ENCODE results near the gene PDF.

The PDF gene

GRCh38 chr16:69348222-69348621, 17.8 kb upstream of the PDF start:
- TF ChIP-seq, protein P1, sequence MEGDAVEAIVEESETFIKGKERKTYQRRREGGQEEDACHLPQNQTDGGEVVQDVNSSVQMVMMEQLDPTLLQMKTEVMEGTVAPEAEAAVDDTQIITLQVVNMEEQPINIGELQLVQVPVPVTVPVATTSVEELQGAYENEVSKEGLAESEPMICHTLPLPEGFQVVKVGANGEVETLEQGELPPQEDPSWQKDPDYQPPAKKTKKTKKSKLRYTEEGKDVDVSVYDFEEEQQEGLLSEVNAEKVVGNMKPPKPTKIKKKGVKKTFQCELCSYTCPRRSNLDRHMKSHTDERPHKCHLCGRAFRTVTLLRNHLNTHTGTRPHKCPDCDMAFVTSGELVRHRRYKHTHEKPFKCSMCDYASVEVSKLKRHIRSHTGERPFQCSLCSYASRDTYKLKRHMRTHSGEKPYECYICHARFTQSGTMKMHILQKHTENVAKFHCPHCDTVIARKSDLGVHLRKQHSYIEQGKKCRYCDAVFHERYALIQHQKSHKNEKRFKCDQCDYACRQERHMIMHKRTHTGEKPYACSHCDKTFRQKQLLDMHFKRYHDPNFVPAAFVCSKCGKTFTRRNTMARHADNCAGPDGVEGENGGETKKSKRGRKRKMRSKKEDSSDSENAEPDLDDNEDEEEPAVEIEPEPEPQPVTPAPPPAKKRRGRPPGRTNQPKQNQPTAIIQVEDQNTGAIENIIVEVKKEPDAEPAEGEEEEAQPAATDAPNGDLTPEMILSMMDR (conservative IDR thresholded peaks at IDR 0.05; ENCODE audit: low read length) = no peak
- no peak for TF ChIP-seq EZH2phosphoT487 (IDR thresholded peaks at IDR 0.05; ENCODE audit: borderline replicate concordance)
- no peak overlapping the region for H3K4me2 ChIP-seq (ENCODE audit: low read depth, low read length, poor library complexity, severe bottlenecking)
- no peaks in the 10 kb centered on the region for H3K4me1 ChIP-seq (ENCODE audit: insufficient read depth, low read length, poor library complexity, severe bottlenecking)
- H4K20me1 ChIP-seq (ENCODE audit: insufficient read depth, low read length, poor library complexity, severe bottlenecking) = no peaks in the 10 kb centered on the region
- H3K79me2 ChIP-seq (ENCODE audit: insufficient read depth, low read length) = peaks cover 4% of the 10 kb centered on the region; the same call in 1 of the 2 replicates
- no peaks in the 10 kb centered on the region for H3K27me3 ChIP-seq (ENCODE audit: insufficient read depth, low read length, poor library complexity, severe bottlenecking)
- no peak overlapping the region for H2AFZ ChIP-seq (ENCODE audit: low read length)
- no peak overlapping the region for H3K4me3 ChIP-seq (ENCODE audit: low read length, poor library complexity, severe bottlenecking)
- no peaks in the 10 kb centered on the region for H3F3A ChIP-seq (ENCODE audit: low read depth)
- no peaks in the 10 kb centered on the region for H3K9me3 ChIP-seq (ENCODE audit: insufficient read depth, low read depth, low read length)
- H3K36me3 ChIP-seq (ENCODE audit: insufficient read depth, low read length) = peaks cover 3% of the 10 kb centered on the region; the same call in 1 of the 2 replicates
- no peak overlapping the region for H3K9ac ChIP-seq (ENCODE audit: low read depth, low read length, poor library complexity, severe bottlenecking)
- H3K9me2 ChIP-seq (replicated peaks; ENCODE audit: low read depth, low read length) = no peaks in the 10 kb centered on the region

GRCh38 chr16:69346683-69347082, 16.3 kb upstream of the PDF start:
- no peaks in the 10 kb centered on the region for H3K9me3 ChIP-seq (ENCODE audit: insufficient read depth, low read depth, low read length)
- no peak overlapping the region for H3K9ac ChIP-seq (ENCODE audit: low read depth, low read length, poor library complexity, severe bottlenecking)
- no peak overlapping the region for H2AFZ ChIP-seq (ENCODE audit: low read length)
- no peaks in the 10 kb centered on the region for H3K27me3 ChIP-seq (ENCODE audit: insufficient read depth, low read length, poor library complexity, severe bottlenecking)
- H3K4me3 ChIP-seq (ENCODE audit: low read length, poor library complexity, severe bottlenecking) = no peak overlapping the region
- no peaks in the 10 kb centered on the region for H3F3A ChIP-seq (ENCODE audit: low read depth)
- no peak overlapping the region for H3K4me2 ChIP-seq (ENCODE audit: low read depth, low read length, poor library complexity, severe bottlenecking)
- no peaks in the 10 kb centered on the region for H3K9me2 ChIP-seq (replicated peaks; ENCODE audit: low read depth, low read length)
- peaks cover 6% of the 10 kb centered on the region; the same call in 1 of the 2 replicates for H3K36me3 ChIP-seq (ENCODE audit: insufficient read depth, low read length)
- H3K79me2 ChIP-seq (ENCODE audit: insufficient read depth, low read length) = peaks cover 11% of the 10 kb centered on the region
- peaks cover 5% of the 10 kb centered on the region for H3K4me1 ChIP-seq (ENCODE audit: insufficient read depth, low read length, poor library complexity, severe bottlenecking)
- no peak for TF ChIP-seq EZH2phosphoT487 (IDR thresholded peaks at IDR 0.05; ENCODE audit: borderline replicate concordance)
- TF ChIP-seq, protein P1 (conservative IDR thresholded peaks at IDR 0.05; ENCODE audit: low read length) = no peak
- H4K20me1 ChIP-seq (ENCODE audit: insufficient read depth, low read length, poor library complexity, severe bottlenecking) = no peaks in the 10 kb centered on the region

GRCh38 chr16:69345923-69346322, 15.5 kb upstream of the PDF start:
- Histone ChIP-seq H3K4me3 (ENCODE audit: low read length, poor library complexity, severe bottlenecking) (no peak overlapping the region), H3K4me2 (ENCODE audit: low read depth, low read length, poor library complexity, severe bottlenecking) (no peak overlapping the region), H3K9ac (ENCODE audit: low read depth, low read length, poor library complexity, severe bottlenecking) (no peak overlapping the region), H4K20me1 (ENCODE audit: insufficient read depth, low read length, poor library complexity, severe bottlenecking) (peaks cover 3% of the 10 kb centered on the region), H2AFZ (ENCODE audit: low read length) (no peak overlapping the region), H3K4me1 (ENCODE audit: insufficient read depth, low read length, poor library complexity, severe bottlenecking) (peaks cover 12% of the 10 kb centered on the region), H3K27me3 (ENCODE audit: insufficient read depth, low read length, poor library complexity, severe bottlenecking) (no peaks in the 10 kb centered on the region), H3F3A (ENCODE audit: low read depth) (no peaks in the 10 kb centered on the region), H3K36me3 (ENCODE audit: insufficient read depth, low read length) (peaks cover 6% of the 10 kb centered on the region; the same call in 1 of the 2 replicates), H3K79me2 (ENCODE audit: insufficient read depth, low read length) (peaks cover 19% of the 10 kb centered on the region), H3K9me3 (ENCODE audit: insufficient read depth, low read depth, low read length) (no peaks in the 10 kb centered on the region), H3K9me2 (replicated peaks; ENCODE audit: low read depth, low read length) (no peaks in the 10 kb centered on the region)
- TF ChIP-seq EZH2phosphoT487 (IDR thresholded peaks at IDR 0.05; ENCODE audit: borderline replicate concordance) = no peak
- TF ChIP-seq, protein P1 (conservative IDR thresholded peaks at IDR 0.05; ENCODE audit: low read length) = no peak

Measured in Loucy (cell line).